RWPE1 (cell line): Measurements from ENCODE around the gene CTNNA3.

Source experiments
- CTCF ChIA-PET: fragments of 350-600 bp; sonication (Branson Sonifier 250); formaldehyde crosslinking; extraction: SDS; loops from one replicate; lab custom pipeline; 2021; lab: Yijun Ruan, JAX
- POLR2A ChIA-PET: fragments of 400-600 bp; formaldehyde crosslinking; extraction: SDS; loops from one replicate; lab custom pipeline; 2020; ENCODE audit warnings: antibody characterized with exemption; ENCODE audit not compliant: low non-redundant PET; lab: Yijun Ruan, JAX
- DNase-seq: peaks from one replicate; pipeline ENCODE4 v3.0.0; 2012; ENCODE audit warnings: low spot score
- H3K27ac ChIP-seq: fragments of 450-650 bp; 2 replicates; pipeline ENCODE4 v1.5.1; 2017
- CTCF ChIP-seq: fragments of 450-650 bp; conservative IDR thresholded peaks from 2 replicates; pipeline ENCODE4 v1.5.1; 2017; ENCODE audit warnings: low read depth, mild to moderate bottlenecking

CTNNA3 gene

GRCh38 chr10:66283064-66283463, 1412.9 kb downstream of the CTNNA3 start:
- CTCF ChIA-PET, result no interaction called here
- TF ChIP-seq CTCF, result no peak
- DNase-seq, result peak; percentile 2
- POLR2A ChIA-PET, result no interaction called here
- H3K27ac ChIP-seq, result no peak overlapping the region

- CTCF ChIA-PET, result no interaction called here
- TF ChIP-seq CTCF, result no peak
- POLR2A ChIA-PET, result no interaction called here
- no peak overlapping the region for H3K27ac ChIP-seq
- no peak for DNase-seq
Observed at GRCh38 chr10:66281327-66281726, 1414.7 kb downstream of the CTNNA3 start.

GRCh38 chr10:66277481-66277880, 1418.5 kb downstream of the CTNNA3 start:
- no peak for TF ChIP-seq CTCF
- CTCF ChIA-PET, result no interaction called here
- H3K27ac ChIP-seq, result no peak overlapping the region
- POLR2A ChIA-PET, result no interaction called here
- DNase-seq, result no peak

GRCh38 chr10:66273966-66274519, 1422.0 kb downstream of the CTNNA3 start:
- no peak for TF ChIP-seq CTCF
- CTCF ChIA-PET, result no interaction called here

GRCh38 chr10:66265398-66265797, 1430.6 kb downstream of the CTNNA3 start:
- no peak for TF ChIP-seq CTCF
- H3K27ac ChIP-seq, result no peak overlapping the region
- ChIA-PET POLR2A (no interaction called here), CTCF (no interaction called here)
- DNase-seq, result no peak

More at GRCh38 chr10:66273966-66274519, 1422.0 kb downstream of the CTNNA3 start:
- DNase-seq, result no peak
- POLR2A ChIA-PET, result no interaction called here
- no peak overlapping the region for H3K27ac ChIP-seq

- CTCF ChIA-PET, result no interaction called here
Observed at GRCh38 chr10:66259836-66260235, 1436.2 kb downstream of the CTNNA3 start.

More at GRCh38 chr10:66259836-66260235, 1436.2 kb downstream of the CTNNA3 start:
- no peak for DNase-seq
- POLR2A ChIA-PET, result no interaction called here
- H3K27ac ChIP-seq, result no peak overlapping the region
- TF ChIP-seq CTCF, result no peak
